GM18511 (cell line): ENCODE measurements around the gene IAPP.
"Not testable (repeated sequence)": the region's sequence is repeated elsewhere in the genome, so short reads cannot be mapped to it uniquely, and the experiment has no call there.

ENCODE experiments used
- ATAC-seq: cut with Tn5 transposase; IDR thresholded peaks from one replicate; pipeline ENCODE4 v1.9.1; 2021; ENCODE audit warnings: mild to moderate bottlenecking, moderate library complexity; ENCODE audit not compliant: unreplicated experiment

Gene IAPP

GRCh38 chr12:21370845-21371449 is 1.8 kb upstream of the IAPP start:
- no peak for ATAC-seq

GRCh38 chr12:21379218-21379617 is 6.5 kb downstream of the IAPP start:
- no peak for ATAC-seq

GRCh38 chr12:21381320-21381719 is 8.6 kb downstream of the IAPP start:
- not testable (repeated sequence) for ATAC-seq

DNA sequence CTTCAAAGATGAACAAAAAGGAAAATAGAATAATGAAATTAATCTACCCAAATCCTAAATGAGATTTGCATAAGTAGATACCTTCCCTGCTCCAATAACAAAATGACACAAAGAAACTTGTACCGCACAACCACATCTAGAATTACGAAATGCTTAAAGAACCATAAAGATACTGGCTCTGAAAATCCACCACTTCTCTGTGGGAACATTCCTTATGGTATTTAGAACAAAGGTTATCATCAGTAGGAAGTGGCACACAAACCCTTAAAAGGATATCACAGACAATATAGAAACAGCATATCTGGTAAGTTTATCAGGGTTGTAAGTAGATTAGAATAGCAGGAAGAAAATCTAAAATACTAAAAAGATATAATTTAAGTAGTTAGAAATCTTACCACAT is 11.6 kb downstream of the IAPP start:
- no peak for ATAC-seq

DNA sequence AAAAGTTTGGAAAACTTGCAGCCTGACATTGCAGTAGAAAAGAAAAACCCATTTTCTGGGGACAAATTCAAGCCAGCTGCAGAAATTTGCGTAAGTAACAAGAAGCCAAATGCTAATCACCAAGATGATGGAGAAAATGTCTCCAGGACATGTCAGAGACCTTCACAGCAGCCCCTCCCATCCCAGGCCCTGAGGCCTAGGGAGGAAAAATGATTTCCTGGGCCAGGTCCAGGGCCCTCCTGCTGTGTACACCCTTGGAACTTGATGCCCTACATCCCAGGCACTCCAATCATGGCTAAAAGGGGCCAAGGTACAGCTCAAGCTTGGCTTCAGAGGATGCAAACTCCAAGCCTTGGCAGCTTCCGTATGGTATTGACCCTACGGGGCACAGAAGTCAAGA is 14.5 kb downstream of the IAPP start:
- ATAC-seq: no peak

DNA sequence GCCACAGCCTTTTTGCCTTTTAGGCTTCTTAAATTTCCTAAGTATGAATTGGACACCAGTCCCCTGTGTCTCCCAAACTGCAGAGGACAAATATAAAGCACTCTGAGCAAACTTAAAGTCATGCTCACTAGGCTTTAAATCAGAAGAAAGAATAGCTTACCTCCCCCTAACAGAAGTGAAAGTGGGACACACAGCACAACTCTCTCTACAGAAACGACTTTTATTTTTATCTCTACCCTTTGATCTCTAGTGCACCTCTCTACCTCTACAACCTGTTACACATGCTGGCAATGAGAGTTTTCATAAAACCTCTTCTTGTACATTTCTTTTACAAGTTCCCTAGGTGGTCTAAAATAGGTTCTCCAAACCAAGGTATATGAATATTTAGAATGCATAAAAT is 19.7 kb downstream of the IAPP start:
- ATAC-seq: no peak

DNA sequence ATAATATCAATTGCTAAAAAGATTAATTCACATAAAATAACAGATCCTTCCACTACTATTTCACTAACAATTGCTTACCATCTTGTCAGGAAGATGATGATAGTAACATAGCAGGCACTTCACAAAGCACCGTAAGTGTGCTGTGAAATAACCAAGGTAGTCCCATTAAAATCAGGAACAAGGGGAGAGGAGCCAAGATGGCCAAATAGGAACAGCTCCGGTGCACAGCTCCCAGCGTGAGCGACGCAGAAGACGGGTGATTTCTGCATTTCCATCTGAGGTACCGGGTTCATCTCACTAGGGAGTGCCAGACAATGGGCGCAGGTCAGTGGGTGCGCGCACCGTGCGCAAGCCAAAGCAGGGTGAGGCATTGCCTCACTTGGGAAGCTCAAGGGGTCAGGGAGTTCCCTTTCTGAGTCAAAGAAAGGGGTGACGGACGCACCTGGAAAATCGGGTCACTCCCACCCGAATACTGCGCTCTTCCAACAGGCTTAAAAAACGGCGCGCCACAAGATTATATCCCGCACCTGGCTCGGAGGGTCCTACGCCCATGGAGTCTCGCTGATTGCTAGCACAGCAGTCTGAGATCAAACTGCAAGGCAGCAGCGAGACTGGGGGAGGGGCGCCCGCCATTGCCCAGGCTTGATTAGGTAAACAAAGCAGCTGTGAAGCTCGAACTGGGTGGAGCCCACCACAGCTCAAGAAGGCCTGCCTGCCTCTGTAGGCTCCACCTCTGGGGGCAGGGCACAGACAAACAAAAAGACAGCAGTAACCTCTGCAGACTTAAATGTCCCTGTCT is 22.3 kb downstream of the IAPP start:
- not testable (repeated sequence) for ATAC-seq

DNA sequence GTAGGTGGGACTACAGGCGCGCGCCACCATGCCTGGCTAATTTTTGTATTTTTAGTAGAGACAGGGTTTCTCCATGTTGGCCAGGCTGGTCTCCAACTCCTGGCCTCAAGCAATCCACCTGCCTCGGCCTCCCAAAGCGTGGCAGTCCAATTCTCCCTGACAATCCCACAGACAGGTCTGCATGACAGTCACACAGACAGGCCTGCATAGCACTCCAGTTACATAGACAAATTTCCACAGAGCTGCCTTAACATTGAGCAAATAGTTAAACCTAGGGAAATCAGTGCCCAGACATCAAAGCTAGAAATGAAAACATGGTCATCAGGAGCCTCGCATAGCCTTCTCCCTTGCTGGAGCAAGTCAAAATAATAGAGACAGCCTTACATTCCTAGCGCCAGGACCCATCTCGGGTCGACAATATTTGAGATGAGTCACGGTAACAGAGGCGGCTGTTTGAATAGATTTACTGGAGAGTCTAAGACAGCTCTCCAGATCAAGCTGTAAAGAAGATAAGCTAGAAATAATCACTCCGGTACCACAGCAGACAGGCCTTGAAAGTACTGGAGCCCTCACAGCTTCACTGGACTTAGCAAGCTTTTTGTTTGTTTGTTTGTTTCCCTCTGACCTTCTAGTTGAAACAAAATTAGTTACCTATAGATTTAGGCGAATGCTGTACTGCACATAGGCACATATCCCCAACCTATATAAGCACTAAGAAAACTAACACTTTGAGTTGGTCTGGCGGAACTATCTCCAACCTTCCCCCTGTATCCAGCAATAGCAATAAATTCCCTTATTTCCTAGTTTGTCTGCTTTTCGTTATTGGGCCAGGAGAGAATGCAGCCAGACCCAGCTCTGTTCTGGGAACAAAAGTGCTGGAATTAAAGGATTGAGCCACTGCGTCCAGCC is 40.9 kb downstream of the IAPP start:
- no peak for ATAC-seq

- no peak for ATAC-seq
These were observed 43.9 kb downstream of the IAPP start for GRCh38 chr12:21416511-21417121.

DNA sequence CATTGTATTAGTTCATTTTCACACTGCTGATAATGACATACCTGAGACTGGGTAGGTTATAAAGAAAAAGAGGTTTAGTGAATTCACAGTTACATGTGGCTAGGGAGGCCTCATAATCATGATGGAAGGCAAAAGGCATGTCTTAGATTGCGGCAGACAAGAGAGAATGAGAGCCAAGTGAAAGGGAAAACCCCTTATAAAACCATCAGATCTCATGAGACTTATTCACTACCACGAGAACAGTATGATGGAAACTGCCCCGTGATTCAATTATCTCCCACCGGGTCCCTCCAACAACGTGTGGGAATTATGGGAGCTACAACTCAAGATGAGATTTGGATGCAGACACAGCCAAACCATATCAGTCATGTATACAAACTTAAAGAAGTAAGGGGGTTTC is 45.7 kb downstream of the IAPP start:
- ATAC-seq: not testable (repeated sequence)

GRCh38 chr12:21419009-21419699 is 46.5 kb downstream of the IAPP start:
- not testable (repeated sequence) for ATAC-seq

GRCh38 chr12:21428241-21428640 is 55.5 kb downstream of the IAPP start:
- ATAC-seq: no peak
